HG03045 (cell line): ENCODE results near the gene RTF1.
"Not testable (repeated sequence)": the region's sequence is repeated elsewhere in the genome, so short reads cannot be mapped to it uniquely, and the experiment has no call there.

Experiments
- ATAC-seq: cut with Tn5 transposase; IDR thresholded peaks from one replicate; pipeline ENCODE4 v1.9.1; 2021; ENCODE audit warnings: mild to moderate bottlenecking, moderate library complexity; ENCODE audit not compliant: unreplicated experiment

Gene RTF1

GRCh38 chr15:41435037-41435786, 18.3 kb downstream of the RTF1 start:
- ATAC-seq, result no peak

GRCh38 chr15:41437448-41437847, 20.6 kb downstream of the RTF1 start:
- ATAC-seq, result no peak

- ATAC-seq, result no peak
These were observed 21.3 kb downstream of the RTF1 start for GRCh38 chr15:41438206-41438605.

- ATAC-seq, result not testable (repeated sequence)
These were observed 21.9 kb downstream of the RTF1 start for GRCh38 chr15:41438745-41439144.

GRCh38 chr15:41443275-41443674, 26.4 kb downstream of the RTF1 start:
- no peak for ATAC-seq

GRCh38 chr15:41445399-41445798, 28.5 kb downstream of the RTF1 start:
- no peak for ATAC-seq

GRCh38 chr15:41462084-41462795, 45.3 kb downstream of the RTF1 start:
- no peak for ATAC-seq

GRCh38 chr15:41464889-41465580, 48.1 kb downstream of the RTF1 start:
- ATAC-seq, result no peak

- ATAC-seq, result no peak
These were observed 49.0 kb downstream of the RTF1 start for GRCh38 chr15:41465822-41466421.

- ATAC-seq, result no peak
These were observed 49.8 kb downstream of the RTF1 start for GRCh38 chr15:41466711-41467110.

GRCh38 chr15:41469644-41470043, 52.7 kb downstream of the RTF1 start:
- not testable (repeated sequence) for ATAC-seq

GRCh38 chr15:41473418-41473817, 56.5 kb downstream of the RTF1 start:
- ATAC-seq, result no peak

GRCh38 chr15:41474436-41474835, 57.5 kb downstream of the RTF1 start:
- no peak for ATAC-seq

- ATAC-seq, result no peak
These were observed 58.0 kb downstream of the RTF1 start for GRCh38 chr15:41474941-41475340.

GRCh38 chr15:41476416-41477048, 59.6 kb downstream of the RTF1 start:
- no peak for ATAC-seq

- ATAC-seq, result no peak
These were observed 63.7 kb downstream of the RTF1 start for GRCh38 chr15:41480396-41481140.

- ATAC-seq, result no peak
These were observed 65.4 kb downstream of the RTF1 start for GRCh38 chr15:41482110-41482877.

GRCh38 chr15:41483115-41483514, 66.2 kb downstream of the RTF1 start:
- ATAC-seq, result peak; percentile 61

GRCh38 chr15:41483519-41483918, 66.6 kb downstream of the RTF1 start:
- no peak for ATAC-seq
